H1 (cell line): ENCODE measurements around the gene CDK9. TPM values are rescaled to one million over a fixed set of nuclear protein-coding genes. Genes with fewer than 3 reads are reported as not detected.

ENCODE experiments used
- CTCF ChIA-PET: fragments of 300-600 bp; sonication (Branson Sonifier 250); formaldehyde crosslinking; loops from one replicate; lab custom pipeline; 2021; ENCODE audit not compliant: partially characterized antibody; lab: Charles Lee
- POLR2A ChIA-PET: fragments of 300-600 bp; sonication (Branson Sonifier 250); formaldehyde crosslinking; loops from one replicate; lab custom pipeline; 2021; ENCODE audit warnings: inconsistent platforms; ENCODE audit not compliant: partially characterized antibody; lab: Charles Lee
- DNase-seq, 2 experiments: peaks; one replicate each; pipeline versions ENCODE4 v3.0.0 to v3.0.0-alpha.2; 2010 to 2022; ENCODE audit warnings: low spot score in 2 of 2, low read depth in 1 of 2, mixed read lengths in 1 of 2
- FAIRE-seq: peaks from 2 replicates; lab custom pipeline; 2011; peaks lifted over from hg19 to GRCh38; lab: Jason Lieb, UNC
- H2AFZ ChIP-seq: 2 replicates; pipeline ENCODE4 v1.8.1; 2012; ENCODE audit warnings: low read length, inconsistent platforms
- H2AK5ac ChIP-seq: 2 replicates; pipeline ENCODE4 v1.6.1; 2013; ENCODE audit warnings: low read depth, low read length
- H2BK120ac ChIP-seq: replicated peaks from 2 replicates; pipeline ENCODE3; 2013; ENCODE audit warnings: low read depth, low read length, inconsistent platforms
- H2BK12ac ChIP-seq: 2 replicates; pipeline ENCODE4 v1.6.1; 2013; ENCODE audit warnings: low read depth, low read length
- H2BK15ac ChIP-seq: 2 replicates; pipeline ENCODE4 v1.6.1; 2013; ENCODE audit warnings: low read length
- H2BK20ac ChIP-seq: 2 replicates; pipeline ENCODE4 v1.6.1; 2013; ENCODE audit warnings: low read length
- H2BK5ac ChIP-seq: 2 replicates; pipeline ENCODE4 v1.6.1; 2013; ENCODE audit warnings: low read depth, low read length
- H3K14ac ChIP-seq: 2 replicates; pipeline ENCODE4 v1.6.1; 2013; ENCODE audit warnings: inconsistent platforms; ENCODE audit not compliant: insufficient read length
- H3K18ac ChIP-seq: 2 replicates; pipeline ENCODE4 v1.6.1; 2013; ENCODE audit warnings: low read length; ENCODE audit errors: extremely low read depth
- H3K23ac ChIP-seq: 2 replicates; pipeline ENCODE4 v1.6.1; 2013; ENCODE audit warnings: inconsistent platforms; ENCODE audit not compliant: insufficient read length
- H3K23me2 ChIP-seq: 2 replicates; pipeline ENCODE4 v1.6.1; 2013; ENCODE audit warnings: low read depth, low read length
- H3K27ac ChIP-seq: 2 replicates; pipeline ENCODE4 v1.6.1; 2011; ENCODE audit warnings: low read depth, low read length, inconsistent platforms
- H3K27me3 ChIP-seq, 4 experiments: replicated peaks in 1 of 4; 1 replicate in 1 of 4; 2 replicates in 3 of 4; pipeline versions ENCODE4 v1.6.1 to v1.8.1; 2011 to 2013; ENCODE audit warnings: low read length in 3 of 4, mild to moderate bottlenecking in 3 of 4, inconsistent platforms in 2 of 4, mixed read lengths in 2 of 4, moderate library complexity in 1 of 4; ENCODE audit not compliant: control insufficient read depth in 3 of 4, insufficient read depth in 3 of 4; ENCODE audit errors: extremely low read depth in 1 of 4
- H3K36me3 ChIP-seq, 4 experiments: 2 replicates each; pipeline versions ENCODE4 v1.6.1 to v1.8.1; 2011 to 2013; ENCODE audit warnings: mild to moderate bottlenecking in 4 of 4, low read length in 3 of 4, moderate library complexity in 2 of 4, control low read depth in 1 of 4, inconsistent platforms in 1 of 4; ENCODE audit not compliant: insufficient read depth in 4 of 4, control insufficient read depth in 2 of 4
- H3K4ac ChIP-seq: replicated peaks from 2 replicates; pipeline ENCODE3; 2013; ENCODE audit warnings: low read length, low read depth, mixed read lengths, inconsistent platforms; ENCODE audit not compliant: insufficient read length
- H3K4me1 ChIP-seq, 4 experiments: replicated peaks in 1 of 4; 1 replicate in 1 of 4; 2 replicates in 3 of 4; pipeline versions ENCODE4 v1.6.1 to v1.8.1; 2011 to 2013; ENCODE audit warnings: low read length in 3 of 4, inconsistent platforms in 2 of 4, mixed read lengths in 1 of 4; ENCODE audit not compliant: insufficient read depth in 4 of 4, control insufficient read depth in 3 of 4
- H3K4me2 ChIP-seq, 2 experiments: 2 replicates each; pipeline versions ENCODE4 v1.6.1 to v1.8.1; 2011 to 2013; ENCODE audit warnings: low read depth in 2 of 2, low read length in 2 of 2, control low read depth in 1 of 2, inconsistent platforms in 1 of 2, mild to moderate bottlenecking in 1 of 2; ENCODE audit not compliant: insufficient read depth in 1 of 2
- H3K4me3 ChIP-seq, 4 experiments: fragments of 200-600, 300-600 bp in 1 of 4; sonication (generic), shearing (Covaris generic), sonication (Bioruptor Twin) in 1 of 4; 2 replicates each; pipeline versions ENCODE4 v1.5.1 to v1.8.1; 2011 to 2016; ENCODE audit warnings: low read length in 4 of 4, low read depth in 3 of 4, control low read depth in 2 of 4, inconsistent platforms in 2 of 4, mild to moderate bottlenecking in 2 of 4, mixed read lengths in 1 of 4, moderate library complexity in 1 of 4; ENCODE audit not compliant: insufficient read depth in 2 of 4; ENCODE audit errors: extremely low read depth in 1 of 4
- H3K56ac ChIP-seq: replicated peaks from 2 replicates; pipeline ENCODE3; 2013; ENCODE audit warnings: low read depth, mild to moderate bottlenecking, mixed read lengths, low read length, inconsistent platforms; ENCODE audit not compliant: insufficient read length
- H3K79me1 ChIP-seq: 2 replicates; pipeline ENCODE4 v1.6.1; 2013; ENCODE audit warnings: low read depth, low read length, control low read depth
- H3K79me2 ChIP-seq, 2 experiments: 2 replicates each; pipeline versions ENCODE4 v1.6.1 to v1.8.1; 2012 to 2013; ENCODE audit warnings: low read length in 2 of 2, mild to moderate bottlenecking in 2 of 2, inconsistent platforms in 1 of 2; ENCODE audit not compliant: insufficient read depth in 2 of 2, control insufficient read depth in 1 of 2
- H3K9ac ChIP-seq, 4 experiments: replicated peaks in 1 of 4; 1 replicate in 1 of 4; 2 replicates in 3 of 4; pipeline versions ENCODE4 v1.6.1 to v1.8.1; 2011 to 2013; ENCODE audit warnings: low read depth in 3 of 4, low read length in 3 of 4, control low read depth in 2 of 4, mild to moderate bottlenecking in 2 of 4, moderate library complexity in 2 of 4, inconsistent platforms in 1 of 4; ENCODE audit errors: extremely low read depth in 1 of 4
- H3K9me3 ChIP-seq, 2 experiments: 2 replicates each; pipeline versions ENCODE4 v1.6.1 to v1.8.1; 2012 to 2013; ENCODE audit warnings: mild to moderate bottlenecking in 2 of 2, moderate library complexity in 2 of 2, control low read depth in 1 of 2, inconsistent platforms in 1 of 2, low read depth in 1 of 2, low read length in 1 of 2, mixed read lengths in 1 of 2; ENCODE audit not compliant: insufficient read depth in 2 of 2
- H4K20me1 ChIP-seq, 2 experiments: replicated peaks in 1 of 2; 2 replicates each; pipeline versions ENCODE3 to v1.8.1; 2011 to 2013; ENCODE audit warnings: inconsistent platforms in 2 of 2, low read length in 2 of 2, mild to moderate bottlenecking in 1 of 2; ENCODE audit not compliant: insufficient read depth in 2 of 2, control insufficient read depth in 1 of 2
- H4K5ac ChIP-seq: 2 replicates; pipeline ENCODE4 v1.6.1; 2013; ENCODE audit warnings: low read length, low read depth, mixed read lengths, inconsistent platforms; ENCODE audit not compliant: insufficient read length
- H4K8ac ChIP-seq: 2 replicates; pipeline ENCODE4 v1.8.0; 2013; ENCODE audit warnings: mild to moderate bottlenecking, moderate library complexity, low read length, inconsistent platforms; ENCODE audit not compliant: insufficient read depth; ENCODE audit errors: extremely low read depth
- H4K91ac ChIP-seq: replicated peaks from 2 replicates; pipeline ENCODE3; 2013; ENCODE audit warnings: low read length, mixed read lengths, inconsistent platforms; ENCODE audit not compliant: insufficient read length
- BRCA1 ChIP-seq: IDR thresholded peaks from 2 replicates; pipeline ENCODE4 v1.6.1; 2012; ENCODE audit warnings: low read depth, low read length, improper control_type of control experiment
- CHD1 ChIP-seq: IDR thresholded peaks from 2 replicates; pipeline ENCODE4 v1.6.1; 2012; ENCODE audit warnings: low read depth, low read length, improper control_type of control experiment
- GABPA ChIP-seq: IDR thresholded peaks from 2 replicates; pipeline ENCODE4 v1.6.1; 2011; ENCODE audit warnings: mild to moderate bottlenecking, low read length, moderate library complexity, borderline replicate concordance; ENCODE audit not compliant: insufficient read depth
- KDM4A ChIP-seq: IDR thresholded peaks from one replicate; pipeline ENCODE4 v1.7.1; 2012; ENCODE audit warnings: low read depth, mild to moderate bottlenecking, moderate library complexity, low read length, inconsistent platforms; ENCODE audit not compliant: severe bottlenecking
- SUZ12 ChIP-seq: fragments of 200-600 bp; sonication (generic); IDR thresholded peaks from 2 replicates; pipeline ENCODE4 v1.6.1; 2012; ENCODE audit warnings: mild to moderate bottlenecking, inconsistent platforms, low read length, moderate library complexity, mixed read lengths
- WGBS, 2 experiments: shearing (Covaris generic) in 1 of 2; methylation state at CpG; one replicate each; pipeline versions ENCODE4 v1.1.6 to v1.1.7; 2013 to 2015; ENCODE audit warnings: low lambda C conversion rate in 2 of 2, mixed read lengths in 2 of 2, inconsistent platforms in 1 of 2, low coverage in 1 of 2, missing lambda C conversion rate in 1 of 2; ENCODE audit not compliant: insufficient replicate concordance in 2 of 2, insufficient coverage in 1 of 2, insufficient read length in 1 of 2; ENCODE audit errors: extremely low coverage in 1 of 2, missing lambda C conversion rate in 1 of 2; 5-methylcytosine and 5-hydroxymethylcytosine counted together
- polyA plus RNA-seq, 7 experiments: library from polyadenylated mRNA; depleted of rRNA in 3 of 7; stranded (reverse) in 5 of 7; unstranded in 2 of 7; fragments of >200 nt in 5 of 7; fragments of 200-250 nt in 2 of 7; gene quantifications; 1 replicate in 5 of 7; 2 replicates in 1 of 7; 4 replicates in 1 of 7; pipeline versions ENCODE4 v1.2.1 to v1.2.3, GENCODE V29; 2011 to 2013; ENCODE audit warnings: missing spikeins in 2 of 7, mixed read lengths in 2 of 7
- total RNA-seq: library from RNA; stranded (reverse); fragmentation: NEBNext Ultra II Directional; extraction: Animal tissue kit (Norgen Biotek cat#: 25700); gene quantifications from 2 replicates; pipeline ENCODE4 v1.2.1, GENCODE V29; 2021

CDK9 gene
- total and polyA plus RNA-seq, 2 of the 8 experiments (the other 6 are each of a cell fraction or from before 2014, with no cell fraction given) = 69.1 to 87.5 TPM

DNA sequence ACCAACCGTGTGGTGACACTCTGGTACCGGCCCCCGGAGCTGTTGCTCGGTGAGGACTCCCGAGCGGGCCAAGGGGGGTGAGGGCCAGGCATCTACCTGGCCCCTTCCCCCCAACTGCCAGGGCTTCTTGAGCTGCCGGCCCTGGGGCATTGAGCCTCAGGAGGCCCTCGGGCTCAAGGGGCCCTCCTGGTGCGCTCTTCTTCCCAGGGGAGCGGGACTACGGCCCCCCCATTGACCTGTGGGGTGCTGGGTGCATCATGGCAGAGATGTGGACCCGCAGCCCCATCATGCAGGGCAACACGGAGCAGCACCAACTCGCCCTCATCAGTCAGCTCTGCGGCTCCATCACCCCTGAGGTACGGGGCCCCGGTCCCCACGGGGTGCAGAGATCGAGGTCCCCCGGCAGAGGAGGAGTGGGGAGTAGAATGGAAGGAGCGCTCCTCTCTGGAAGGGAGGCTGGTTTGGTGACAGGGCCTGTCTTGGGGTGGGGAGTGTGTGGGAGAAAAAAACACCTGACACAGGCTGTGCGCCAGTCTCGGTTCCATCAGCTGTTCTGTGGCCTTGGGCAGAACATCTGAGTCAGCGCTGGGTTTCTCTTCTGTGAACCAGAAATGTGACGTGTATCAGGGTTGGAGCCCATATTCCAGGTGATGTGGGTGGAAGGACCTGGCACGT, 2.6 kb downstream of the CDK9 start:
- H4K91ac ChIP-seq = no peak overlapping the region
- WGBS, 2 experiments = 94% methylated on average over 23 of the region's 26 CpGs; no CpG with 5 or more reads in 1 of the 2 experiments
- H3K14ac ChIP-seq = no peak overlapping the region
- no peak overlapping the region for H3K27ac ChIP-seq
- DNase-seq (no peak), FAIRE-seq (no peak)
- peak overlapping the region; percentile 69 for H4K8ac ChIP-seq
- H3K4me2 ChIP-seq = no peak overlapping the region; a peak in 1 of 4 replicates
- H2AFZ ChIP-seq = no peak overlapping the region
- H3K4ac ChIP-seq = no peak overlapping the region
- no peak overlapping the region for H2BK20ac ChIP-seq
- H2AK5ac ChIP-seq = no peak overlapping the region
- H2BK120ac ChIP-seq = no peak overlapping the region
- no peak overlapping the region for H3K9ac ChIP-seq
- ChIA-PET CTCF (interaction anchor here (0.6 to 16.2 kb wide), 10 partner anchors 10 to 81 kb away, joined by 3 to 227 read pairs (median 5); no protein-coding TSS in a partner anchor), POLR2A (interaction anchor here (0.9 to 10.2 kb wide), 7 partner anchors 13 to 82 kb away, joined by 4 to 140 read pairs (median 4); partner anchors contain the start of genes ENG and FPGS)
- no peak for TF ChIP-seq SUZ12
- no peak for TF ChIP-seq GABPA
- no peak for TF ChIP-seq BRCA1
- no peak for TF ChIP-seq KDM4A
- TF ChIP-seq CHD1 = no peak
- H3K56ac ChIP-seq = no peak overlapping the region
- H4K5ac ChIP-seq = no peak overlapping the region
- H2BK12ac ChIP-seq = no peak overlapping the region
- H3K4me1 ChIP-seq = peaks cover 0 to 4% (median under 1%) of the 10 kb centered on the region in 4 experiments; a peak in 2 of 7 replicates
- H3K36me3 ChIP-seq = peaks cover 29 to 53% (median 45%) of the 10 kb centered on the region in 4 experiments
- H3K18ac ChIP-seq = no peak overlapping the region
- H2BK15ac ChIP-seq = no peak overlapping the region
- no peak overlapping the region for H3K23ac ChIP-seq
- no peaks in the 10 kb centered on the region for H3K23me2 ChIP-seq
- peaks cover 10% of the 10 kb centered on the region for H3K79me1 ChIP-seq
- H3K27me3 ChIP-seq = no peaks in the 10 kb centered on the region
- H2BK5ac ChIP-seq = no peak overlapping the region
- peaks cover 25 to 30% of the 10 kb centered on the region in 2 experiments for H4K20me1 ChIP-seq
- peaks cover 3 to 37% of the 10 kb centered on the region in 2 experiments; a peak in 2 of 4 replicates for H3K79me2 ChIP-seq
- H3K9me3 ChIP-seq = no peaks in the 10 kb centered on the region
- H3K4me3 ChIP-seq = no peak overlapping the region
